Brain microvascular endothelial cell (primary cell): ENCODE data around the gene PRR13.
A peak's percentile ranks its signal among the peaks of the same experiment; 100 is the strongest.

ENCODE experiments used
- DNase-seq: peaks from one replicate; pipeline ENCODE4 v3.0.0-alpha.2; 2020
- H3K27ac ChIP-seq: fragments of 250-450 bp; sonication (Bioruptor Pico); 2 replicates; pipeline ENCODE4 v1.5.1; 2020; ENCODE audit warnings: mild to moderate bottlenecking, moderate library complexity
- H3K27me3 ChIP-seq: fragments of 250-450 bp; sonication (Bioruptor Pico); replicated peaks from 2 replicates; pipeline ENCODE4 v1.5.1; 2020; ENCODE audit warnings: mild to moderate bottlenecking
- H3K36me3 ChIP-seq: fragments of 250-450 bp; sonication (Bioruptor Pico); replicated peaks from 2 replicates; pipeline ENCODE4 v1.5.1; 2020; ENCODE audit warnings: mild to moderate bottlenecking
- H3K4me3 ChIP-seq: 2 replicates; pipeline ENCODE4 v1.5.1; 2011; ENCODE audit warnings: low read depth, mild to moderate bottlenecking, control low read depth, low read length, moderate library complexity
- CTCF ChIP-seq: IDR thresholded peaks from 2 replicates; pipeline ENCODE4 v1.5.1; 2011; ENCODE audit warnings: low read depth, mild to moderate bottlenecking, moderate library complexity, low read length, control low read depth, inconsistent platforms; ENCODE audit errors: missing control alignments
- in situ Hi-C: cut with HindIII; loops from 2 replicates; pipeline ENCODE4 v1.10.0; 2017; ENCODE audit warnings: low sequenced_read_pairs, low pct_ligation_motif_present

The PRR13 gene

GRCh38 chr12:53474077-53474476 lies 32.5 kb downstream of the PRR13 start:
- Histone ChIP-seq H3K36me3 (peaks cover 95% of the 10 kb centered on the region), H3K27me3 (no peaks in the 10 kb centered on the region), H3K27ac (no peak overlapping the region), H3K4me3 (no peak overlapping the region)
- TF ChIP-seq CTCF, result no peak
- no peak for DNase-seq
- in situ Hi-C loops, result no loop called here

- Histone ChIP-seq H3K4me3 (no peak overlapping the region), H3K27me3 (no peaks in the 10 kb centered on the region), H3K36me3 (peaks cover 93% of the 10 kb centered on the region), H3K27ac (no peak overlapping the region)
- in situ Hi-C loops, result no loop called here
- no peak for DNase-seq
- no peak for TF ChIP-seq CTCF
These were observed 33.3 kb downstream of the PRR13 start for GRCh38 chr12:53474819-53475218.

DNA sequence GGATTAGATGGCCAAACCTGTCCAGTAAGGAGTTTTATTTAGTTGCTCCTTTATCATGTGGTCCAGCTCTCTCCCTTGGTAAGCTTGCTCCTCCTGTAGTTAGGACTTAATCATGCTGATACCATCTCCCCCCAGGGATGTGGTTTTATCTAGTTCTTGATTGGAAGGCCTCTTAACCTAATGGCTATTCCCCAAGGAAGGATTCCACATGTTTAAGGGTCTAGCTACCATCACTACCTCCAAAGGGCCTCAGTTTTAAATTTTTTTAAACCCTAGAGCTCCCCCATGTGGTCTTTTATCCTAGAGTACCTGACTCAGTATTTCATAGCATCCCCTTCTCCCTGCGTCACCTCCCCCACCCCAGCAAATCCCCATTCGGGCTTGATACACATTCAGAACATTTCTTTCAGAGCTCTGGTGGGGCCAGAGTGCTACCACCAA lies 35.3 kb downstream of the PRR13 start:
- no peak for DNase-seq
- Histone ChIP-seq H3K27me3 (no peaks in the 10 kb centered on the region), H3K36me3 (peaks cover 90% of the 10 kb centered on the region), H3K4me3 (no peak overlapping the region), H3K27ac (no peak overlapping the region)
- peak; percentile 50 for TF ChIP-seq CTCF
- in situ Hi-C loops, result no loop called here

- Histone ChIP-seq H3K4me3 (no peak overlapping the region), H3K27ac (no peak overlapping the region), H3K27me3 (no peaks in the 10 kb centered on the region), H3K36me3 (peaks cover 90% of the 10 kb centered on the region)
- no peak for DNase-seq
- no peak for TF ChIP-seq CTCF
- in situ Hi-C loops, result no loop called here
These were observed 37.3 kb downstream of the PRR13 start for GRCh38 chr12:53478865-53479264.

DNA sequence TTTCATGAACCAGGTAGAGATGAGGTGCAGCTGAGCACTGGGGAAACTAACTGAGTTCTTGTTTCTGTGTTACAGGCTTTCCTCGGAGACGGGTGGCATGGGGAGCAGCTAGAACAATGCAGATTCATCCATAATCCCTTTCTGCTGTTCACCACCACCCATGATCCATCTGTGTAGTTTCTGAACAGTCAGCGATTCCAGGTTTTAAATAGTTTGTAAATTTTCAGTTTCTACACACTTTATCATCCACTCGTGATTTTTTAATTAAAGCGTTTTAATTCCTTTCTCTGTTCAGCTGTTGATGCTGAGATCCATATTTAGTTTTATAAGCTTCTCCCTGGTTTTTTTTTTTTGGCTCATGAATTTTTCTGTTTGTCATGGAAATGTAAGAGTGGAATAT lies 37.8 kb downstream of the PRR13 start:
- Histone ChIP-seq H3K27me3 (no peaks in the 10 kb centered on the region), H3K4me3 (no peak overlapping the region), H3K36me3 (peaks cover 90% of the 10 kb centered on the region), H3K27ac (no peak overlapping the region)
- in situ Hi-C loops, result no loop called here
- no peak for DNase-seq
- no peak for TF ChIP-seq CTCF
